Measurements from ENCODE around the gene C20orf96.

The C20orf96 gene

DNA sequence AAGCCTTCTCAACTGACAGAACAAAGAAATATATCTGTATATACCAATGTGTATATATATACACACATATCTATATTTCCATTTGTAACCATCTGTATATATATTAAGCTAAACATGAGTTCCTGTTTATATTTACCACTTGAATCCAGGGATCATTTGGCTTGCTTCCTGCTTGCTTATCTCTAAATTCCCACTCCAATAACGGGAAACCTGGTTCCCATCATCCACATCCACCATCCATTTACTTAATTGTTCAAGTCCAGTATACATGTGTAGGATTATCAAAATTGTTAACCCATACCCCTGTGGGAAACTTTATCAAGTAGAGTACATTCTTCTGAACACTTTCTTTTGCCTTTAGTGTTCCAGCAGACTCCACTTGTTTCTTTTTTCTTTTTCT is 22.3 kb upstream of the C20orf96 start:
- TF ChIP-seq, protein P1, sequence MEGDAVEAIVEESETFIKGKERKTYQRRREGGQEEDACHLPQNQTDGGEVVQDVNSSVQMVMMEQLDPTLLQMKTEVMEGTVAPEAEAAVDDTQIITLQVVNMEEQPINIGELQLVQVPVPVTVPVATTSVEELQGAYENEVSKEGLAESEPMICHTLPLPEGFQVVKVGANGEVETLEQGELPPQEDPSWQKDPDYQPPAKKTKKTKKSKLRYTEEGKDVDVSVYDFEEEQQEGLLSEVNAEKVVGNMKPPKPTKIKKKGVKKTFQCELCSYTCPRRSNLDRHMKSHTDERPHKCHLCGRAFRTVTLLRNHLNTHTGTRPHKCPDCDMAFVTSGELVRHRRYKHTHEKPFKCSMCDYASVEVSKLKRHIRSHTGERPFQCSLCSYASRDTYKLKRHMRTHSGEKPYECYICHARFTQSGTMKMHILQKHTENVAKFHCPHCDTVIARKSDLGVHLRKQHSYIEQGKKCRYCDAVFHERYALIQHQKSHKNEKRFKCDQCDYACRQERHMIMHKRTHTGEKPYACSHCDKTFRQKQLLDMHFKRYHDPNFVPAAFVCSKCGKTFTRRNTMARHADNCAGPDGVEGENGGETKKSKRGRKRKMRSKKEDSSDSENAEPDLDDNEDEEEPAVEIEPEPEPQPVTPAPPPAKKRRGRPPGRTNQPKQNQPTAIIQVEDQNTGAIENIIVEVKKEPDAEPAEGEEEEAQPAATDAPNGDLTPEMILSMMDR (IDR thresholded peaks at IDR 0.05; ENCODE audit: low read depth, low read length, missing control alignments), result no peak

DNA sequence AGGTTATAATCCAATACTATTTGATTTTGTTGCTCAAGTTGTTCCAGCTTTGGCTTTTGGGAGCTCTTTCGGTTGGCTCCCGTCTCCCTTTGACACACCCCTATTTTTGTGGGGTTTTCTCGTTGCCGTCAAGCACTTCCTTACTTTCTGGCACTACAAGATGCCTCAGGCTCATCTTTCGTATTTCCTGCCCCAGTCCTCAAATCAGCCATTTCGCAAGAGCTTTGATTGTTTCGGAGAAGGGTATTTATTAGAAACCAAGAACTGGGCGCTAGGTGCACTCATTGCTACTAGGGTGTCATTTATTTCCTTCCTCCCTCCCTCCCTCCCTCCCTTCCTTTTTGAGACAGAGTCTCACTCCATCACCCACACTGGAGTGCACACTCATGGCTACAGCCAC is 21.5 kb upstream of the C20orf96 start:
- no peak overlapping the region for H3K4me3 ChIP-seq (ENCODE audit: low read depth, low read length)
- no peaks in the 10 kb centered on the region for H3K27me3 ChIP-seq (replicated peaks)
- no peak for DNase-seq
- TF ChIP-seq, protein P1 (IDR thresholded peaks at IDR 0.05; ENCODE audit: low read depth, low read length, missing control alignments), result no peak
- in situ Hi-C loops (cut with HindIII; ENCODE audit: low pct_ligation_motif_present, low sequenced_read_pairs), result no loop called here
- H3K27ac ChIP-seq, result no peak overlapping the region
- no peaks in the 10 kb centered on the region for H3K36me3 ChIP-seq (replicated peaks)

More for the DNA sequence above, 22.3 kb upstream of the C20orf96 start:
- no peaks in the 10 kb centered on the region for H3K36me3 ChIP-seq (replicated peaks)
- H3K27ac ChIP-seq, result no peak overlapping the region
- no peaks in the 10 kb centered on the region for H3K27me3 ChIP-seq (replicated peaks)
- H3K4me3 ChIP-seq (ENCODE audit: low read depth, low read length), result no peak overlapping the region
- in situ Hi-C loops (cut with HindIII; ENCODE audit: low pct_ligation_motif_present, low sequenced_read_pairs), result no loop called here
- DNase-seq, result no peak

DNA sequence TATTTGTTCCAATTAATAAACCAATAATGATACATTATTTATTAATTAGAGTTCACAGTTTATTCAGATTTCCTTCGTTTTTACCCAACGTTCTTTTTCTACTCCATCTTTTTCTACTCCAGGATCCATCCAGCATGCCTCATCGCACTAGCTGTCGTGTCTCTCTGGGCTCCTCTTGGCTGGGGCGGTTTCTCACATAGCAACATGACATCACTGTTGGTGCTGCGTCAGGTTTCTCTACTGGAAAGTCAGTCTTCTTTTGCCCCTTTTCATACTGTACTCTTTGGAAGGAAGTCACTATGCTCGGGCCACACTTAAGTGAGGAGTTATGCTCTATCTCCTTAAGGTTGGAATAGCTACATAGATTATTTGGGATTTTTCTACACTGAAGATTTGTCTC is 21.1 kb upstream of the C20orf96 start:
- TF ChIP-seq, protein P1 (IDR thresholded peaks at IDR 0.05; ENCODE audit: low read depth, low read length, missing control alignments), result no peak
- no peaks in the 10 kb centered on the region for H3K36me3 ChIP-seq (replicated peaks)
- no peak for DNase-seq
- no peak overlapping the region for H3K4me3 ChIP-seq (ENCODE audit: low read depth, low read length)
- in situ Hi-C loops (cut with HindIII; ENCODE audit: low pct_ligation_motif_present, low sequenced_read_pairs), result no loop called here
- no peak overlapping the region for H3K27ac ChIP-seq
- H3K27me3 ChIP-seq (replicated peaks), result no peaks in the 10 kb centered on the region

DNA sequence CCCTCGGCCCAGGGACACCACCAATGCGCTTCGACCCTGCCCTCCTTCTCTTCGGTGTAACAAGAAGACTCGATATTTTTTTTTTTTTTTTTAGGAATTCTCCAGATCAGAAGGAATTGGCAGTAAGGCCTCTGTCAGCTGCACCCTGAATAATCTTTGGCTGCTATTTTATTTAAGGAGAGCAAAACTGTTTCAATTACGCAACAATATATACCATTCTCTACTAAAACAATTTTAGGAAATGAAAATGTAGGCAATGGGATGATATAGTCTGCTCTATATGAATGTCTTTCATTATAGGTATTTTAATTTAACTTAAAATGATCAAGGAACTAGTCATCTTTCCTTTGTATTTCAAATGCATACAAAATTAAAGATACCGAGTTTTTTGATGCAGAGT is 20.1 kb upstream of the C20orf96 start:
- TF ChIP-seq, protein P1 (IDR thresholded peaks at IDR 0.05; ENCODE audit: low read depth, low read length, missing control alignments), result no peak
- Histone ChIP-seq H3K27ac (peak overlapping the region; percentile 46), H3K36me3 (replicated peaks) (no peaks in the 10 kb centered on the region), H3K4me3 (ENCODE audit: low read depth, low read length) (no peak overlapping the region), H3K27me3 (replicated peaks) (no peaks in the 10 kb centered on the region)
- in situ Hi-C loops (cut with HindIII; ENCODE audit: low pct_ligation_motif_present, low sequenced_read_pairs), result no loop called here
- DNase-seq, result no peak

DNA sequence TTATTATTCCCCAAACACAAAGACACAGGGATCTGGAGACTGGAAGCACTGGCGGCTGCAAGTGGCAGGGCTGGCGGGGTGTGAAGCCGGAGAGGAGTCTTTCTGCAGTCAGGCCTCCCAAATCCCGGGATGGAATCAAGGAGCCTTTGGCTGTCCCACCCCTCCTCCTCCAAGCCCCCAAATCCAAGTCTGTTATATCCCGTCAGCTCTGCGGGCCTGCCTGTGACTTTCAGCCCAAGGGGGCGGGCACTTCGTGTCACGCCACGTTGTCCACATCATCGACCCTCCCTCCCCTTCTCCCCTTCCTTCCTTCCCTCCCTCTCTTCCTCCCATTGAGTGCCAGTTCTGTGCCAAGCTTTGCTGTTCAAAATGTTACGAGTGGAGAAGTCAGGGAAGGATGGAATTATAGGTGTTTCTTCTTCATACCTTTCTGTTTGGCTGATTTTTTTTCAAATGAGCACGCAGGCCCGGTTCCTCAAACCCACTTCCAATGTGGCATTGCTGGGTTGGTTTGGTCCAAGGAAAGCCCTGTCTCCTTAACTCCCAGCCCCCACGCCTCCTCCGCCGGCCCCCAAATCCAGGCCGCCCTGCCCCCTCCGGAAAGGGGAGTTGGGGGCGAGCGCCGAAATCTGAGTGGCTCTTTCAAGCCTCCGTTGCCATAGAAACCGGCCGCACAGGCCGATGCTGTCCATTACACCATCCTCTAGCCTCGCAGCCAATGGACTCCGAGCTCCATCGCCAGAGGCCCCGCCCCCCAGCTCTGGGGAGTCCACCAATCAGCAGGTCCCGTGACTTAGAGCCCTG is 19.5 kb upstream of the C20orf96 start:
- no peaks in the 10 kb centered on the region for H3K27me3 ChIP-seq (replicated peaks)
- DNase-seq, result peak; percentile 99
- H3K4me3 ChIP-seq (ENCODE audit: low read depth, low read length), result peak overlapping the region; percentile 53
- in situ Hi-C loops (cut with HindIII; ENCODE audit: low pct_ligation_motif_present, low sequenced_read_pairs), result no loop called here
- H3K36me3 ChIP-seq (replicated peaks), result no peaks in the 10 kb centered on the region
- TF ChIP-seq, protein P1 (IDR thresholded peaks at IDR 0.05; ENCODE audit: low read depth, low read length, missing control alignments), result no peak
- peak overlapping the region; percentile 97 for H3K27ac ChIP-seq
